Endometrium (tissue), 2 donors: ENCODE data around the gene USP2.
"Not testable (repeated sequence)": the region's sequence is repeated elsewhere in the genome, so short reads cannot be mapped to it uniquely, and the experiment has no call there.

Experiments used
- FAIRE-seq: peaks from 2 replicates; lab custom pipeline; 2012; peaks lifted over from hg19 to GRCh38; lab: Jason Lieb, UNC
- donor health status: control.
- donor health status: control.

Gene USP2

DNA sequence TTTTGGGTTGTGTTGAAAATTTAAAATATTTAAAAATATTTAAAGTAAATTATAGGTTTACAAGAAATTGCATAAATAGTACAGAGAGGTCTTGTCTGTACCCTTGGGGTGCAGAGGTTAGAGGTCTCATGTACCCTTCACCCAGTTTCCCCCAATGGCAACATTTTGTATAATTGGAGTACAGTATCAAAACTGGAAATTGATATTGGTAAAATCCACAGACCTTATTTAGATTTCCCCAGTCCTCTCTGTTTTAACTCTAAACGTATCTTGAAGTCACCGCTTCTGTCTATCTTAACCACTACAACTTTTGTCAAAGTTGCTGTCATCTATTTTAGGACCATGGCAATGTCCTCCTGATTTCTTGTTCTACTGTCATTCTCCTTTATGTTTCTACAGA, 30.6 kb upstream of the USP2 start:
- no peak for FAIRE-seq

DNA sequence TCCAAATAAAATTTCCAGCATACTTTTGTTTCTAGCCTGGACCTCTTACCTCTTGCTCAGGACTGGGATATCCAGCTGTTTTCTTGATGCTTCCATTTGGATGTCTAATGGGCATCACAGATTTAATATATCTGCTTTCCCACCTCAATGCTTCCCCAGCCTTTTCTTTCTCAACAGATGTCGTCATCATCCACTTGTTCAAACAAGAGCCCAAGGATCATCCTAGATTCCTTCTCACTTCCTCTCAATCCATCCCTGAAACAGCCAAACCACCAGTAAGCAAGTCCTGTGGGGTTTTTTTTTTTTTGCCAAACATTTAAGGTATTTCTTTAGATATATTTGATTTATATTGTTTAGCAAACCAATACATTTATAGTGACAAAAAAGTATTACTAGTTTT, 29.0 kb upstream of the USP2 start:
- FAIRE-seq: no peak

- no peak for FAIRE-seq
Observed at GRCh38 chr11:119409731-119410130, 28.2 kb upstream of the USP2 start.

DNA sequence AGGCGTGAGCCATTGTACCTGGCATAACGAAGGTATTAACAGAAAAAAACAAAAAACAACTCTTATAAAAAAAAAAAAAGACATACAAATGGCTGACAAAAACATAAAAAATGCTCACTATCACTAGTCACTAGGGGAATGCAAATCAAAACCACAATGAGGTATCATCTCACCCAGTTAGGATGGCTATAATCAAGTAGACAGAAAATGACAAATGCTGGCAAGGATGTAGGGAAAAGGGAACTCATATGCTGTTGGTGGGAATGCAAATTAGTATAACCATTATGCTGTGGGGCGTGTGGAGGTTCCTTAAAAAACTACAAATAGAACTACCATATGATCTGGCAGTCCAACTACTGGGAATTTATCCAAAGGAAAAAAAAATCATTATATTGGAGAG, 24.5 kb upstream of the USP2 start:
- no peak for FAIRE-seq

GRCh38 chr11:119405448-119405847, 24.0 kb upstream of the USP2 start:
- not testable (repeated sequence) for FAIRE-seq

DNA sequence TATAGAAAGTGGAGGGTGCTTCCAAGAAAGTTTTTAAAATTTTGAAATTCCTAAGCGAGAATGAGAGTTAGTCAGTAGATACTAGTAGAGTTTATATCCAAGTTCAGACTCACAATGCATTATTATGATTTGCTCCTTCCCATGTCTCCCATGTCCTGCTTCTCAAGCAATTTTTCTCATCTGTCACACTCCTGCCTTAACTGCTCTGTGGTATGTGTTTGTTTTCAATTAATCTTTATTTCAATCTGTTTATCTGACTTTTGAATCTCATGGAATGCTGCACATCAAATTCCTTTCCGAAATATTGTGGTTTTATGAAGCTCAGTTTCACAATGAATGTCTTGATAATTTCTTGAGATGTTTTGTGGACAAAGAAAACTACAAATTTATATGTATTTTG, 23.4 kb upstream of the USP2 start:
- peak; percentile 60 for FAIRE-seq

- no peak for FAIRE-seq
Observed at GRCh38 chr11:119403021-119403420, 21.5 kb upstream of the USP2 start.

- no peak for FAIRE-seq
Observed at GRCh38 chr11:119402470-119402869, 21.0 kb upstream of the USP2 start.

DNA sequence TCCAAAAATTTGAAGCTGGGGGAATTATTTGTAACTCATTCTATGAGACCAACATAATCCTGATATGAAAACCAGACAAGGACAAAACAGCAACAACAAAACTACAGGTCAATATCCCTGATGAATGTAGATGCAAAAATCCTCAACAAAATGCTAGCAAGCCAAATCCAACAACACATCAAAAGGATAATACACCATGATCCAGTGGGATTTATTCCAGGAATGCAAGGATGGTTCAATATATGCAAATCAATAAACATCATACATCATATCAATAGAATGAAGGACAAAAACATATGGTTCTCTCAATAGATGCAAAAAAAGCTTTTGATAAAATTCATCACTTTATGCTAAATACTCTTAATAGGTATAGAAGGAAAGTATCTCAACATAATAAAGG, 19.4 kb upstream of the USP2 start:
- FAIRE-seq: no peak

DNA sequence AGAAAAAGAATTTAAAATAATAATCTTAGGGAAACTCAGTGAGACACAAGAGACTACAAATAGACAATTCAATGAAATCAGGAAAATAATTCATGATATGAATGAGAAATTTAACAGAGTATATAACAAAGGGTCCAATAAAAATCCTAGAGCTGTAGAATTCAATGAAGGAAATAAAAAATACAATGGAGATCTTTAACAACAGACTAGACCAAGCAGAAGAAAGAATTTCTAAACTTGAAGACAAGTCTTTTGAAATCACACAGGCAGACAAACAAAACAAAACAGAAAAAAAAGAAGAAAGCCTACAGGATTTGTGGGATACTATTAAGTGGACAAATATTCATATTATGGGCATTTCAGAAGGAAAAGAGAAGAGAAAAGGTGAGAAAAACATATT, 16.2 kb upstream of the USP2 start:
- no peak for FAIRE-seq

- FAIRE-seq: no peak
Observed at GRCh38 chr11:119396835-119397234, 15.3 kb upstream of the USP2 start.

- no peak for FAIRE-seq
Observed at GRCh38 chr11:119391275-119391674, 9.8 kb upstream of the USP2 start.

DNA sequence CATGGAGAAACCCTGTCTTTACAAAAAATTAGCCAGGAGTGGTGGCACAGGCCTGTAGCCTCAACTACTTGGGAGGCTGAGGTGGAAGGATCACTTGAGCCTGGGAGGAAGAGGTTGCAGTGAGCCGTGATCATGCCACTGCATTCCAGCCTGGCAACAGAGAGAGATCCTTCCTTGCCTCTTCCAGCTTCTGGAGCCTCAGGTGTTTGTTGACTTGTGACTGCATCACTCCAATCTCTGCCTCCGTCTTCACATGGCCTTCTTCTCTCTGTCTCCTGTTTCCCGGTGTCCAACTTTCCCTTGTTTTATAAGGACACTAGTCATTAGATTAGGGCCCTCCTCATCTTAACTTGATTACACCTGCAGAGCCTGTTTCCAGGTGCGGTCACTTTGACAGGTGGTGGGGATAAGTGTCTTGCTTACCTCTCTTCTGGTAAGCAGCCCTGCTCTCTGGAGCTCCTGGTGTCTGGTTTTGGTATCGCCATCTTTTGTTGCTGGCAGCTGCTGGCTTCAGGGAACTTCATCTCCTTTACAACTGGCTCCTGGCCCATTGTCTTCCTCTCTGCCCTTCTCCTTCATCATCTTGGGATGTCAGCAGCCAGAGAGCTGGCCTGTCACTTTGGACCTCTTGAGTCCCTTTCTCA, 8.2 kb upstream of the USP2 start:
- FAIRE-seq: no peak

DNA sequence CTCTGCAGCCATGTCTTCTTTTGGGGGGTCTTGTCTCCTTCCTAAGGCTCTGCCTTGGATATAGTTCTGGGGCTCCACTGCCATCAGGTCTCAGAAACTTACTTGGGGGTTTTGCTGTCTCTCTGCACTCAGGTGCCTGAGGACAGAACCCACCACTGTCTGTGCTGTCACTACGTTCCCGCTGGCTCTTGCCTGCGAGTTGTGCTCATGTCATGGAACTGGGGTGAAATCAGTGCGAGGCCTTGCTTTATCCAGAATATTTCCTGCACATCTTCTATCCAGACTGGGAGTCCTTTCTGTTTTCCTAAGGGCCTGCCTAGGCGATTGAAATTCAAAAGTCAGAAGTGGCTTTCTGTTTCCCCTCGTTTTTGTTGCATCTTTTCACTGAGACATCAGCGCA, 6.6 kb upstream of the USP2 start:
- no peak for FAIRE-seq

- FAIRE-seq: no peak
Observed at GRCh38 chr11:119384332-119384731, 2.8 kb upstream of the USP2 start.

- not testable (repeated sequence) for FAIRE-seq
Observed at GRCh38 chr11:119382513-119382912, 1.0 kb upstream of the USP2 start.

GRCh38 chr11:119382101-119382500, 611 bp upstream of the USP2 start:
- FAIRE-seq: no peak

DNA sequence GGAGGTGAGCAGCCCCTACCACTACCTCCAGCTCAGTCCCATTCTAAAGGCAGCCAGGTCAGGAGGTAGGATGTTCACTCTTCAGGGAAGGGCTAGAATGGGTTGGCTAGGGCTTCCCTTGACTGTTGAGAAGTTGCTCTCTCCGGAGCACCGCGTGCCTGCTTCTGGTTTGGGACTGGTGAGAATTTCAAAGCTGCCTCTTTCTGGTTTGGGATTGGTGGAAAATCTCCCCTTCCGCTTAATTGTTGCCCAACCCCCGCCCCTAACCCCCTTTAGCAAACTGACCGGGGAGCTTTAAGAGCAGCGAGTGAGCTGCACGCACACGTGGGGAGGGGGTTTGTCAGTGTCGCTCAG, 686 bp downstream of the USP2 start:
- no peak for FAIRE-seq

DNA sequence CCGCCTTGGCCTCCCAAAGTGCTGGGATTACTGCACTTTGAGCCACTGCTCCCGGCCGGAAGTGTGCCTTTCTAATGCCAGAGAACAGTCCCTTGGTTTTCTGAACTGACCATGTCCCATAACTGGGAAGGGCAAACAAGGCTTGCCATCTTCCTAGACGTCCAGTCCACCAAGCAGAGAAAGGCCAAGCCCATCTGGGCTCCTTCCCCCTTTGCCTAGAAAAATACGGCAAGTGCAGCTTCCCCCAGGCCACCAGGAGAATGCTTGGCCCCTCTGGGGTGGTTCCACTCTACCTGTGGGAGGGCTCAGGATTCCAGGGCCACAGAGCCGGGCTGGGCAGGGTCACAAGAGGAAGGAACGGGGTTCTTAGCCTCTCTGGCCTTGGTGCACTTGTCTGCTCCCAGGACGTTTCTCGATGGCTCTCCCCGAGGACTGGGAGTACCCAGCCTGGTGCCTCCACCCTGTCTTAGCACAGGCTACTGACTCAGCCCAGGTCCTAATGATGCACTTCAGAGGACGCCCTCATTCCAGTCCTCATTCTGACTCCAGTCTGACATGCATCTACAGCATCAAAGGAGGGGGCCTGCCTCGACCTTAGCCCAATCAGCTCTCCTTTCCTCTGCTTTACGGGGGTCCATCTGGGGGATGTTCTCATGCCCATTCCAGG, 1.2 kb downstream of the USP2 start:
- no peak for FAIRE-seq

GRCh38 chr11:119378851-119379465, 2.5 kb downstream of the USP2 start:
- FAIRE-seq: no peak

GRCh38 chr11:119377961-119378667, 3.4 kb downstream of the USP2 start:
- no peak for FAIRE-seq

DNA sequence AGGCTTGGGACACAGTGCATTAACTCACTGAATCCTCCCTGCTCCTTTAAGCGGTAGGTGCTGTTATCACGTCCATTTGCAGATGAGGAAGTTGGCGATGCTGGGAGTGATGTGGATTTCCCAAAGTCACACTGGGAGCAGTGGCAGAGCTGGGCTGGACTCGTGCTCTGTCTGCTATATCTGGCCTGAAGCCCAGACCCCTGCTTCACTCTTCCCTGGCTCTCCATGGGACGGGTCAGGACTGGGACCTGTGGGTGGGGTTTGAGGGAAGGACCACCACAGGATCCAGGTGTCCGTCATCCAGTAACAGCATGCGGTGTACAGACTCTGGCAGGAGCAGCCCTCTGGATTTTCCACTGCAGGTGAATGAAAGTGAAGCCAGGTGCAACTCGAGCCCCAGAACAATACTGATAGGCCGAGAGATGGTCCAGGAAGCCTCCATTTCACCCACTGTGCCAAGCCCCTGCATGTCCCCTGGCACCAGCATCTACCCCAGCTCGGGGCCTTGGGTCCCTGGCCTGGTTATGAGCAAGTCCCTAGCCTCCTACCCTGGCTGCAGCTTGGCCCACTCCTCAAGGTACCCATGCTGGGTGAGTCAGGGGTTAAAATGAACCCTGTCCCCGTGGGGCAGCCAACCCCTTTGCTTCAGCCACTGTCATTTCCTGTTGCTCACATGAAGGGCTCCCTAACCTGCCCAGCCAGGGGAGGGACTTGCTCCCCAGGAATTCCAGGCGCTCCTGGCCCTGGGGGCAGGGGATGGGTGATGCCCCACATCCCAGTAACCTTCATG, 4.2 kb downstream of the USP2 start:
- no peak for FAIRE-seq
